Hepatocyte (in vitro differentiated cells): ENCODE measurements around the gene CTAGE9. TPM values are rescaled to one million over a fixed set of nuclear protein-coding genes. Genes with fewer than 3 reads are reported as not detected.
A peak's percentile ranks its signal among the peaks of the same experiment; 100 is the strongest.

Experiments used
- DNase-seq: peaks from one replicate; pipeline ENCODE4 v3.0.0-alpha.2; 2016; ENCODE audit warnings: low spot score
- H2AFZ ChIP-seq: fragments of 200-600 bp; sonication (generic); 2 replicates; pipeline ENCODE4 v1.6.0; 2016; ENCODE audit warnings: antibody characterized with exemption, mild to moderate bottlenecking
- H3K27ac ChIP-seq: fragments of 200-600 bp; sonication (generic); 2 replicates; pipeline ENCODE4 v1.5.1; 2016; ENCODE audit warnings: mild to moderate bottlenecking
- H3K27me3 ChIP-seq: fragments of 200-600 bp; sonication (generic); 2 replicates; pipeline ENCODE4 v1.6.1; 2016
- H3K36me3 ChIP-seq: fragments of 200-600 bp; sonication (generic); replicated peaks from 2 replicates; pipeline ENCODE4 v1.5.1; 2016; ENCODE audit warnings: low read depth; ENCODE audit not compliant: insufficient read depth
- H3K4me1 ChIP-seq: fragments of 200-600 bp; sonication (generic); 2 replicates; pipeline ENCODE4 v1.5.1; 2016; ENCODE audit warnings: mild to moderate bottlenecking, moderate library complexity; ENCODE audit not compliant: insufficient read depth
- H3K4me2 ChIP-seq: fragments of 200-600 bp; sonication (generic); 2 replicates; pipeline ENCODE4 v1.6.0; 2016
- H3K4me3 ChIP-seq: fragments of 200-600 bp; sonication (generic); 2 replicates; pipeline ENCODE4 v1.5.1; 2016; ENCODE audit warnings: mild to moderate bottlenecking
- H3K79me2 ChIP-seq: fragments of 200-600 bp; sonication (generic); 2 replicates; pipeline ENCODE4 v1.6.0; 2017; ENCODE audit warnings: mild to moderate bottlenecking
- H3K9me2 ChIP-seq: fragments of 200-600 bp; sonication (generic); replicated peaks from 2 replicates; pipeline ENCODE4 v1.6.0; 2017; ENCODE audit warnings: mild to moderate bottlenecking; ENCODE audit not compliant: insufficient read depth
- H3K9me3 ChIP-seq: fragments of 200-600 bp; sonication (generic); 2 replicates; pipeline ENCODE4 v1.5.1; 2016; ENCODE audit warnings: low read depth, mild to moderate bottlenecking
- H4K20me1 ChIP-seq: fragments of 200-600 bp; sonication (generic); 2 replicates; pipeline ENCODE4 v1.6.0; 2016; ENCODE audit warnings: mild to moderate bottlenecking; ENCODE audit not compliant: insufficient read depth, poor library complexity, severe bottlenecking
- CTCF ChIP-seq: fragments of 200-600 bp; sonication (generic); IDR thresholded peaks from 2 replicates; pipeline ENCODE4 v1.5.1; 2016; ENCODE audit warnings: antibody characterized with exemption, mild to moderate bottlenecking; ENCODE audit not compliant: poor library complexity
- EZH2 ChIP-seq: fragments of 200-600 bp; sonication (generic); IDR thresholded peaks from 2 replicates; pipeline ENCODE4 v1.6.1; 2016; ENCODE audit warnings: antibody characterized with exemption, mild to moderate bottlenecking, borderline replicate concordance
- EZH2phosphoT487 ChIP-seq: fragments of 200-600 bp; sonication (generic); IDR thresholded peaks from one replicate; pipeline ENCODE4 v1.6.1; 2018; ENCODE audit warnings: antibody characterized with exemption, mild to moderate bottlenecking, low read depth, moderate library complexity; ENCODE audit not compliant: unreplicated experiment, severe bottlenecking
- WGBS: methylation state at CpG from one replicate; pipeline ENCODE4 v1.1.6; 2016; ENCODE audit warnings: low lambda C conversion rate; ENCODE audit errors: missing lambda C conversion rate; 5-methylcytosine and 5-hydroxymethylcytosine counted together
- polyA plus RNA-seq: library from polyadenylated mRNA; unstranded; fragments of >200 nt; fragmentation: Nextera tagmentation; extraction: Ambion mirVana; gene quantifications from 2 replicates; pipeline ENCODE4 v1.2.1, GENCODE V29; 2016
- total RNA-seq: library from RNA; depleted of rRNA; stranded (reverse); fragments of >200 nt; gene quantifications from 2 replicates; pipeline ENCODE4 v1.2.3, GENCODE V29; 2014

Gene CTAGE9
- total and polyA plus RNA-seq, 2 experiments from 2014 or later = 0.20 TPM; not detected in 1

DNA sequence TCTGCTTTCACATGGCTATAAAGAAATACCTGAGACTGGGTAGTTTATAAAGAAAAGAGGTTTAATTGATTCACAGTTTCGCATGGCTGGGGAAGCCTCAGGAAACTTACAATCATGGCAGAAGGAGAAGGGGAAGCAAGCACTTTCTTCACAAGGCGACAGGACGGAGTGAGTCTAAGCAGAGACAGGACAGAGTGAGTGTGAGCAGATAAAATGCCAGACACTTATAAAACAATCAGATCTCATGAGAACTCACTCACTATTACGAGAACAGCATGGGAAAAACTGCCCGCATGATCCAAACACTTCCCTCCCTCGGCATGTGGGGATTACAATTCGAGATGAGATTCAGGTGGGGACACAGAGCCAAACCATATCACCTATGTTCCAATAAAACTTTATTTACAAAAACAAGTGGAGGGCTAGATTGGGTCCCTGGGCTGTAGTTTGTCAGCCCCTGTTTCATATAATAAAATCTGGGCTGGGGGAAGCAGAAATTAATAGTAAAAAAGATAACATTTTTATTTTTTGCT, 37.1 kb upstream of the CTAGE9 start:
- Histone ChIP-seq H3K9me3 (no peaks in the 10 kb centered on the region), H3K4me1 (no peaks in the 10 kb centered on the region), H3K27me3 (no peaks in the 10 kb centered on the region), H3K36me3 (no peaks in the 10 kb centered on the region), H2AFZ (peak overlapping the region; percentile 20), H3K27ac (no peak overlapping the region), H3K4me3 (no peak overlapping the region), H3K9me2 (no peaks in the 10 kb centered on the region), H3K79me2 (no peaks in the 10 kb centered on the region), H3K4me2 (no peak overlapping the region), H4K20me1 (no peaks in the 10 kb centered on the region)
- TF ChIP-seq CTCF = no peak
- TF ChIP-seq EZH2phosphoT487 = no peak
- TF ChIP-seq EZH2 = no peak
- DNase-seq = no peak
- WGBS = 55% methylated on average over 7 of the region's 7 CpGs

DNA sequence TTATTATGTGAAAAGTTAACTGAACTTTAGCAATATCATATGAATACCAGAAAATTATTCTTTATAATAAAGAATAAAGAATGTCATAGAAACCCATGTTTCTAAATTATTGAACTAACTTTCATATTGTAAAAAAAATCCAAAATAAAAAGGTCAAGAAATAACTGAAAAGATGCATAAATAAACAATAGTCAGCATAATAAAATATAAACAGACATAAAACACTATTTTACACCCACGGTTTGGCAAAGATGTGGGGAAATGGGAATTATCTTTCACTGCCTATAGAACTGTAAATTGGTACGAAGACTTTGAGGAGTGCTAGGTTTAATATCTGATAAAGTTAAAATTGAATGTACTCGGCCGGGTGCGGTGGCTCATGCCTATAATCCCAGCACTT, 34.7 kb upstream of the CTAGE9 start:
- TF ChIP-seq EZH2 (no peak), EZH2phosphoT487 (no peak), CTCF (no peak)
- Histone ChIP-seq H3K4me3 (no peak overlapping the region), H3K27ac (no peak overlapping the region), H2AFZ (no peak overlapping the region), H3K27me3 (no peaks in the 10 kb centered on the region), H3K9me3 (no peaks in the 10 kb centered on the region), H3K36me3 (no peaks in the 10 kb centered on the region), H3K4me1 (no peaks in the 10 kb centered on the region), H4K20me1 (no peaks in the 10 kb centered on the region), H3K4me2 (no peak overlapping the region), H3K79me2 (no peaks in the 10 kb centered on the region), H3K9me2 (no peaks in the 10 kb centered on the region)
- DNase-seq = no peak
- WGBS = 88% methylated on average over 5 of the region's 5 CpGs

- 63% methylated on average over 6 of the region's 6 CpGs for WGBS
- DNase-seq = no peak
- Histone ChIP-seq H3K27ac (no peak overlapping the region), H3K27me3 (no peaks in the 10 kb centered on the region), H2AFZ (no peak overlapping the region), H3K9me3 (no peaks in the 10 kb centered on the region), H3K4me1 (no peaks in the 10 kb centered on the region), H3K79me2 (no peaks in the 10 kb centered on the region), H3K9me2 (no peaks in the 10 kb centered on the region), H3K36me3 (no peaks in the 10 kb centered on the region), H3K4me2 (no peak overlapping the region), H3K4me3 (no peak overlapping the region), H4K20me1 (no peaks in the 10 kb centered on the region)
- TF ChIP-seq CTCF (no peak), EZH2phosphoT487 (no peak), EZH2 (no peak)
These were observed 33.8 kb upstream of the CTAGE9 start for GRCh38 chr6:131744432-131745287.
